ENCODE results near the gene VWDE.

DNA sequence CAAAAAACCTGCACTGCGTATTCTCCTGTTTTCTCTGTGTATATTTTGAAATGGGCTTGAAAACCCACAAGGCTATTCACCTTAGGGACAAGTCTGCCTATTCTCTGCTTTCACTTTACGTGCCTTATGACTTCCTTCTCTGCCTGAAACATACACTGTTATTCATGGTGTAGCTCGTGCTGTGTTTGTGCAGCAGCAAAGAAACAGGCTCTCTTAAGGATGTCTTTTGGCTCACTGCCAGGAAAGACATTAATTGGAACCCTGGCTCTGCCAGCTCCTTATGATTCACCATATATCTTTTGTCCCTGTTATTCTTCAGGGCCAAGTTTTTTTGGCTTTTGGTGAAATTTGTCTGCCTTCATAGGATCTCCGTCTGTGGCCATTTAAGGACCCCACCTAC is 100.2 kb downstream of the VWDE start:
- TF ChIP-seq SALL2 (CRISPR knock-in tag; IDR thresholded peaks at IDR 0.05) (no peak), CHD2 (IDR thresholded peaks at IDR 0.05; ENCODE audit: low read depth, low read length) (no peak)

Data from HepG2 (cell line).